ENCODE data around the gene FNDC1.

DNA sequence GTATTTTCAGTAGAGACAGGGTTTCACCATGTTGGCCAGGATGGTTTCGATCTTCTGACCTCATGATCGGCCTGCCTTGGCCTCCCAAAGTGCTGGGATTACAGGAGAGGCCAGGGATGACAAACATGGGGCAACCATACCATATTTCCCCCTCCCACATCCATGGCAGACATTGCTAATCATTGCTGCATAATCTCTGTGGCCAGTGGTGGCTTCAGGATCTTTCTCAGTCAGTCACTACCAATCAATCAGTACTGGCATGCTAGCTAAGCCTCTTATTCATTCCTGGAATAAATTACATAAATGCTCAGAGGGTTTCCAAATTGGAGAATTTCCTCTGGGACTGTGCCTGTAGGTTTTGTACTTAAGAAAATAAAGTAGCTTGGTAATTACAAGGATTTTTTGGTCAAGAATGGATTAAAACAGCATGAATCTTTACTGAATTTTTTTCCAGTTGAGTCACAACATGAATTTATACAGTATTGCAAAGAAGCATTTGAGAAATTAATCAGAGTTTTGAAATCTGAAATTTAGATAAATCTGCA is 138.1 kb downstream of the FNDC1 start:
- TF ChIP-seq CTCF (IDR thresholded peaks at IDR 0.05) (no peak), POLR2A (IDR thresholded peaks at IDR 0.05) (no peak)

Data from lower leg skin (tissue), 3 donors.